Jurkat, Clone E6-1 (cell line): ENCODE results near the gene ZNF594.
"Not testable (repeated sequence)": the region's sequence is repeated elsewhere in the genome, so short reads cannot be mapped to it uniquely, and the experiment has no call there.

Experiments
- DNase-seq: peaks from one replicate; pipeline ENCODE4 v3.0.0-alpha.2; 2011; ENCODE audit warnings: low read depth, low spot score
- H3K4me3 ChIP-seq: 2 replicates; pipeline ENCODE4 v1.5.1; 2011; ENCODE audit warnings: mild to moderate bottlenecking, low read length, control low read depth, moderate library complexity

ZNF594 gene

DNA sequence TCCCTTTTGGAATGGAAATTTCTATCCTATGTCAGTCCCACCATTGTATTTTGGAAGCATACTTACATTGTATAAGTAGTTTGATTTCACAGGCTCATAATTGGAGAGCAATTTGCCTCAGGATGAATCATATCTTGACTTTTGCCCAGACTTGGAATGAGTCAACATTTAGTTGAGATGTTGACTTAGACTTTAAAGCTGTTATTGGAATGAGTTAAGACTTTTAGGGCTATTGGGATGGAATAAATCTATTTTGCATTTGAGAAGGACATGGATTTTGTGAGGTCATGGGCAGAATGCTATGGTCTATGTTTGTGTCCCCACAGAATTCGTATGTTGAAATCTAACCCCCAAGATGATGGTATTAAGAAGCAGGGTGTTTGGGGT, 12.2 kb upstream of the ZNF594 start:
- H3K4me3 ChIP-seq = no peak overlapping the region
- DNase-seq = no peak

DNA sequence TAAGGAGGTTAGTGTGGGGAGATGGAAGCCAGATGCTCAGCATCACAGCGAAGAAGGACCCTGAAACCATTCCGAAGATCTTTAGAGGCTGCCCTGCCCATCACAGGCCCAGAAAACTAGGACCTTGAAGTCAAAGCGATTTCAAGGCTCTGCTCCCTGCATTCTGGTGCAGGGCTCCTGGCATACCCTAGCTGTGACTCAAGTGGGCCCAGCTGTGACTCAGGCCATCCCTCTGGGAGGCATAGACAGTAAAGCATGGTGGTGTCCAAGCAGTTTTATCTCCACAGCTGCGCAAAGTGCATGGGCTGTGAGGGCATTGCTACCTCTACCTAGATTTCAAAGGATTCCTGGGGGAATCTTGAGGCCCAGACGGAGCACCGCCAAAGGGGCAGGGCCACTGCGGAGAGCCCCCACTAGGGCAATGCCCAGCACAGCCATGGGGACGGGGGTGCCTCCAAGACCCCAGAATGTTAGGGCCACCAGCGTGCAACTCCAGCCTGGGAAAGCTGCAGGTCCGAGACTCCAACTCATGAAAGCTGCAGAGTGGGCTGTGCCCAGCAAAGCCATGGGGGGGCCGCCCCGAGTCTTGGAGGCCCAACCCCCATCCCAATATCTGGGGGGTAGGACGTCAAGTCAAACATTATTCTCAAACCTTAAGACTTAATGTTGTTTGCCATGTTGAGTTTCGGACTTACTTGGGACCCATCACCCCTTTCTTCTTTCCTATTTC, 11.7 kb upstream of the ZNF594 start:
- no peak for DNase-seq
- H3K4me3 ChIP-seq = no peak overlapping the region

DNA sequence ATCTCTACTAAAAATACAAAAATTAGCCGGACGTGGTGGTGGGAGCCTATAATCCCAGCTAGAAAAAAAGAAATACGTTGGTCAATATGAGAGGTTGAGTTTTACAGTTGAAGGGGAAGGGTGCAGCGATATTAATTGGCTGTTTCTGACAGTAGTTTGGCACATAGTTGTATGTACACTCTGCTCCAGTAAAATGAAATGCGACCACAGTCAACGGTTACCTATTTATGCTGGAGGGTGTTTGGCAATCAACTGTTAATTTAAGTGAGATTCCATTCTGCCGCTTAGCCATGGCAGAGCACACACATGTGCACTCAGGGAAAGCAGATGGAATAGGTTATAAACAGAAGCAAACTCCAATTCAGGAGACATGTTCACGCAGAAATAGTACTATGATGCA, 9.3 kb upstream of the ZNF594 start:
- no peak for DNase-seq
- H3K4me3 ChIP-seq = no peak overlapping the region

DNA sequence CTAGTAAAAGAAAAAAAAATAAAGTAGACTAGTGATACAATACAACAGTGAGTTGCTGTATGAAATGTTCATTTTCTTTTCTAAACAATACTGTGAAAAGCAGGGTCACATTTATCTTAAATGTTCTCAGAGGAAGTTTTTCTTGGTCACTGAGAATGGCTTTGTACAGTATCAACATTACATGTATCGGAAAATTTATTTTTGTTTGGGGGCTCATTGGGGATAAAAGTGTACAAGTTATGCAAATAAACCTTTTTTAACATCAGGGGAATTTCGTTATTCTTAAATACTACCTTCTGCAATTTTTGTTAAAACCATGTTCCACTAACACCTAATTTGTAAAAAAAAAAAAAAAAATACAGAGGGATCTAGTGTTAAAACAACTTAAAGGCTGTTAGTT, 8.7 kb upstream of the ZNF594 start:
- no peak for DNase-seq
- H3K4me3 ChIP-seq = no peak overlapping the region

DNA sequence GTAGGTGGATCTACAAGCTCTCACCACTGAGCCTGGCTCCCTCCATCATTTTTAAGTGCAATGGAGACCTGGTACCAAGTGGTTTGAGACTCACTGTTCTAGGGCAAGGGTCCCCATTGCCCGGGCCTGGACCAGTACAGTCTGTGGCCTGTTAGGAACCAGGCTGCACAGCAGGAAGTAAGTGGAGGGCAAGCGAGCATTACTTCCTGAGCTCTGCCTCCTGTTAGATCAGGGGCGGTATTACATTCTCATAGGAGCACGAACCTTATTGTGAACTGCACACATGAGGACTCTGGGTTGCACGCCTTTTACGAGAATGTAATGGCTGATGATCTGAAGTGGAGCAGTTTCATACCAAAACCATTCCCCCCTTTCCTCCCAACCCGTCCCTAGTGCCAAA, 6.8 kb upstream of the ZNF594 start:
- no peak overlapping the region for H3K4me3 ChIP-seq
- no peak for DNase-seq

DNA sequence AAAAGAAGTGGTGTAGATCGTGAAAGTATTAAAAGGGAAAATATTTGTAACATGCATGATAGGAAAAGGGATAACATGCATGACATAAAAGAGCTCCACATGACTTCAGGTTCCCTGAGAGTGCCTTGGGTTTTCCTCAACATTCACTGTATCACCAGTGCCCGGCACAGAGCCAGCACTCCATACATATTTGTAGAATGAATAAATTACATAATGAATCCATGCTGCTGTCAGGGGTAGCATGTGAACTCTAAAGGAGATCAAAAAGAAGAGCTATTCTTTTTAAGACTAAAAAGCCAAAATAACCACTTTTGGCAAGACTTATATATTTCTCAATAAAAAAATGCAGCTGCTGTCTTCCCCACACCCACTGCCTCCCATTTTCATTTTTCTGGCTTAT, 2.7 kb upstream of the ZNF594 start:
- DNase-seq = no peak
- H3K4me3 ChIP-seq = no peak overlapping the region

- H3K4me3 ChIP-seq = no peak overlapping the region
- DNase-seq = no peak
Measured at GRCh38 chr17:5184288-5184687, 7.4 kb downstream of the ZNF594 start.

GRCh38 chr17:5183410-5183793, 8.3 kb downstream of the ZNF594 start:
- no peak overlapping the region for H3K4me3 ChIP-seq
- DNase-seq = no peak

DNA sequence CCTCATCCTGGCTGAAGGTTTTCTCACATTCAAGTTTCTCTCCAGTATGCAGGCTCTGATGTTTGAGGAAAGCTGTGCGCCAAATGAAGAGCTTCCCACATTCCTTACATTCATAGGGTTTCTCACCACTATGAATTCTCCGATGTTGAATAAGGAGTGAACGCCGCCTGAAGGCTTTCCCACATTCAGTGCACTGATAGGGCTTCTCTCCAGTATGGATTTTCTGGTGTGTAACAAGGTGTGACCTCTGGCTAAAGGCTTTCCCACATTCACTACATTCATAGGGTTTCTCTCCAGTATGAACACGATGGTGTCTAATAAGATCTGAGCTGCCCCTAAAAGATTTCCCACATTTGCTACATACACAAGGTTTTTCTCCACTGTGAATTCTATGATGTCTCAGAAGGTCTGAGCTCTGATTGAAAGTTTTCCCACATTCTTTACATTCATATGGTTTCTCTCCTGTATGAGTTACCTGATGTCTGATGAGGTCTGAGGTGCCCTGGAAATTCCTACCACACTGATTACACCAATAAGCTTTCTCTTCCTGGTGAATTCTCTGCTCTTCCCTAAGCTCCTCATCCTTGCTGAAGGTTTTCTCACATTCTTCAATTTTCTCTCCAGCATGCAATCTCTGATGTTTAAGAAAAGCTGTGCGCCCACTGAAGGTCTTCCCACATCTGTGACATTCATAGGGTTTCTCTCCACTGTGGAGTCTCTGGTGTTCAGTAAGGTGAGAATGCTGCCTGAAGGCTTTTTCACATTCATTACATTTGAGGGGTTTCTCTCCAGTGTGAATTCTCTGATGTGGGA, 8.9 kb downstream of the ZNF594 start:
- no peak overlapping the region for H3K4me3 ChIP-seq
- no peak for DNase-seq

- DNase-seq = no peak
- H3K4me3 ChIP-seq = no peak overlapping the region
Measured at GRCh38 chr17:5181509-5182305, 10.0 kb downstream of the ZNF594 start.

DNA sequence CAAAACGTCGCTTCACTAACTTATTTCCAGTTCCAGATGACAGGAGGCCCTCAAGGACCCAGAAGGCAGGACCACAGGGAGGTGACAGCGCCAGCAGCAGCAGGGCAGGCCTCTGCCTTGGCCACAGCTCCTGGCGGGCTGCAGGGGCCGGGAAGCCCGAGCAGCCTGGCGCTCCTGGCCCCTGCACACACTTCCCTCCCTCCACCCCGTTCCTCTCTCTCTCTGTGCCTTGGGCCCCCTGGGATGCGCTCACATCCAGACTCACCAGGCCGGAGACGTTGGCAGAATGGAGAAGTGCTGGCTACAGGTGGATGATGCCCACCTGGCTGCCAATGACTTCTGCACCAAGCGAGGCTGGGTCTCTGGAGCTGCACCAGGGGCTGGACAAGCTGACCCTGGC, 12.7 kb downstream of the ZNF594 start:
- DNase-seq = no peak

GRCh38 chr17:5175027-5175426, 16.6 kb downstream of the ZNF594 start:
- H3K4me3 ChIP-seq = not testable (repeated sequence)

More for the DNA sequence above, 12.7 kb downstream of the ZNF594 start:
- no peak overlapping the region for H3K4me3 ChIP-seq

GRCh38 chr17:5165791-5166564, 25.7 kb downstream of the ZNF594 start:
- H3K4me3 ChIP-seq, DNase-seq: not testable (repeated sequence)

More at GRCh38 chr17:5175027-5175426, 16.6 kb downstream of the ZNF594 start:
- DNase-seq = not testable (repeated sequence)

- H3K4me3 ChIP-seq = no peak overlapping the region
- no peak for DNase-seq
Measured at GRCh38 chr17:5164436-5164835, 27.2 kb downstream of the ZNF594 start.

DNA sequence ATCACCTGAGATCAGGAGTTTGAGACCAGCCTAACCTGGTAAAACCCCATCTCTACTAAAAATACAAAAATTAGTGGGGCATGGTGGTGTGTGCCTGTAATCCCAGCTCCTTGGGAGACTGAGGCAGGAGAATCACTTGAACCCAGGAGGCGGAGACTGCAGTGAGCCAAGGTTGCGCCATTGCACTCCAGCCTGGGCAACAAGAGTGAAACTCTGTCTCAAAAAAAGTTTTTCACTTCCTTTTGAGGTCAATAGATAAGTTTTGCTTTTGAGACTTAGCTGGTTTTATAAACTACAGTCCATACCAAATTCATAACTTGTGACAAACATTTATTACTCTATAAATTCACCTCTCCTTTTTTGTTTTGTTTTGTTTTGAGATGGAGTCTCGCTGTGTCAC, 29.9 kb downstream of the ZNF594 start:
- DNase-seq, H3K4me3 ChIP-seq: not testable (repeated sequence)

DNA sequence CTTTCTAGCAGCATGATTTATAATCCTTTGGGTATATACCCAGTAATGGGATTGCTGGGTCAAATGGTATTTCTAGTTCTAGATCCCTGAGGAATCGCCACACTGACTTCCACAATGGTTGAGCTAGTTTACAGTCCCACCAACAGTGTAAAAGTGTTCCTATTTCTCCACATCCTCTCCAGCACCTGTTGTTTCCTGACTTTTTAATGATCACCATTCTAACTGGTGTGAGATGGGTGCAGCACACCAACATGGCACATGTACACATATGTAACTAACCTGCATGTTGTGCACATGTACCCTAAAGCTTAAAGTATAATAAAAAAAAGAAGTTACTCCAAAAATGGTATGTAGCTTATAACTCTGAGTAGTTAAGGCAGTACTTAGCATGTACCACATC, 31.0 kb downstream of the ZNF594 start:
- H3K4me3 ChIP-seq, DNase-seq: not testable (repeated sequence)

DNA sequence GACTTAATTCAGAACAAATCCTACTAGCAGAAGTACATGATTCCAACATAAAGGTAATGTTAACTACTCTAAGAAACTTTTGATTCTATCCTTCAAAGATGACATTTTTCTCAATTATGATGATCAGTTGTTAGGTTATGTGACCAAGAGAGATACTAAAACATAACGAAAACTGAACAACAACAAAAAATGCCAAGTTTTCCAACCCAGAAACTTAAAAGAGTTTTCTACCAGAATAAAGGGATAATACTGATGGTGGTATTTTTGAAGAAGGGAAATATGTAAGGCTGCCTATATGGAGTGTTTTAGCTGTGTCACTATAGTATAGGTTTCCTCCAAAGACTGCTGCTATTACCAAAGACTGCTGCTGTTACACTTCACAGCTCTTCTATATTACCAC, 45.5 kb downstream of the ZNF594 start:
- not testable (repeated sequence) for H3K4me3 ChIP-seq, DNase-seq

DNA sequence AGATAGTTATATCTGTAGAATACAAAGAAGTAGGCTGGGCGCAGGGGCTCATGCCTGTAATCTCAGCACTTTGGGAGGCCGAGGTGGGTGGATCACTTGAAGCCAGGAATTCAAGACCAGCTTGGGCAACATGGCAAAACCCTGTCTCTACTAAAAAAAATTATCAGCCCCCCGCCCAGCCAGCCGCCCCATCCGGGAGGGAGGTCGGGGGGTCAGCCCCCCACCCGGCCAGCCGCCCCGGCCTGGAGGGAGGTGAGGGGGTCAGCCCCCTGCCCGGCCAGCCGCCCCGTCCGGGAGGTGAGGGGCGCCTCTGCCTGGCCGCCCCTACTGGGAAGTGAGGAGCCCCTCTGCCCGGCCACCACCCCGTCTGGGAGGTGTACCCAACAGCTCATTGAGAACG, 48.8 kb downstream of the ZNF594 start:
- not testable (repeated sequence) for DNase-seq, H3K4me3 ChIP-seq

- no peak overlapping the region for H3K4me3 ChIP-seq
Measured at GRCh38 chr17:5139458-5139732, 52.3 kb downstream of the ZNF594 start.

More at GRCh38 chr17:5139458-5139732, 52.3 kb downstream of the ZNF594 start:
- no peak for DNase-seq
